Measurements from ENCODE around the gene SYNPO2. TPM values are rescaled to one million over a fixed set of nuclear protein-coding genes. Genes with fewer than 3 reads are reported as not detected.

Gene SYNPO2
- total and polyA plus RNA-seq, 2 donors (not counting 1 experiment from before 2014, with no cell fraction given), result 0.03 to 0.20 TPM

DNA sequence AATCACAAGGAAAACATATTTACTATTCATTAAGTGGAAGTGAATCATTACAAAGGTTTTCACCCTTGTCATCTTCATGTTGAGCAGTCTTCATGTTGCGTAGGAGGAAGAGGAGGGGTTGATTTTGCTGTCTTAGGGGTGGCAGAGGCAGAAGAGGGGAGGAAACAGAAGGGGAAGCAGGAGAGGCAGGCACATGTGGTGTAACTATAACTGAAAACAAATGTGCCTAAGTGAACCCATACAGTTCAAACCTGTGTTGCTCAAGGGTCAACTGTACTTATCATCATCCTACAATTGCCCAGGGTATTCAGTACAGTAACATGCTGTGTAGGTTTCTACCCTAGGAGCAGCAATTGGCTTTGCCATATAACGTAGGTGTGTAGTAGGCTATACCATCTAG lies 47.2 kb downstream of the SYNPO2 start:
- Histone ChIP-seq H3K79me2 (ENCODE audit: control insufficient read depth, insufficient read depth, low read length) (no peaks in the 10 kb centered on the region), H3K9me3 (ENCODE audit: control extremely low read depth in 1 of 3, control insufficient read depth in 2 of 3, insufficient read depth in 1 of 3, low read length in 2 of 3) (no peaks in the 10 kb centered on the region), H3K27ac (ENCODE audit: low read length in 2 of 2) (no peak overlapping the region), H3K4me2 (replicated peaks; ENCODE audit: low read depth, low read length, poor library complexity, severe bottlenecking) (no peak overlapping the region), H3K4me1 (ENCODE audit: control insufficient read depth in 2 of 2, insufficient read depth in 2 of 2, low read length in 2 of 2) (no peaks in the 10 kb centered on the region), H3K27me3 (replicated peaks in 1 of 4; ENCODE audit: control extremely low read depth in 1 of 4, control insufficient read depth in 3 of 4, insufficient read depth in 4 of 4, low read length in 3 of 4) (peaks cover 0 to 4% (median 2%) of the 10 kb centered on the region in 4 experiments), H3K4me3 (ENCODE audit: control extremely low read depth in 1 of 5, extremely low read depth in 1 of 5, insufficient read depth in 1 of 5, low read depth in 2 of 5, low read length in 4 of 5) (no peak overlapping the region), H3K9ac (ENCODE audit: low read length) (no peak overlapping the region), H3K36me3 (replicated peaks in 1 of 2; ENCODE audit: control extremely low read depth in 1 of 2, control insufficient read depth in 1 of 2, extremely low read depth in 1 of 2, insufficient read depth in 2 of 2, low read length in 1 of 2) (no peaks in the 10 kb centered on the region), H4K20me1 (ENCODE audit: control insufficient read depth, insufficient read depth, low read length, poor library complexity, severe bottlenecking) (no peaks in the 10 kb centered on the region), H2AFZ (ENCODE audit: insufficient read depth, low read depth, low read length, poor library complexity, severe bottlenecking) (no peak overlapping the region)
- H3K27me3 Mint-ChIP-seq, result peaks cover 6% of the 10 kb centered on the region
- ATAC-seq (ENCODE audit: low read depth) (no peak), DNase-seq (no peak)
- H3K4me1 Mint-ChIP-seq, result no peaks in the 10 kb centered on the region
- CTCF ChIA-PET, result no interaction called here
- H3K4me3 Mint-ChIP-seq, result no peak overlapping the region
- no peaks in the 10 kb centered on the region for H3K9me3 Mint-ChIP-seq (ENCODE audit: insufficient read depth)
- no peak for TF ChIP-seq EZH2 (IDR thresholded peaks at IDR 0.05; ENCODE audit: borderline replicate concordance, insufficient read depth, low read depth, low read length, poor library complexity, severe bottlenecking)
- no peak for TF ChIP-seq CTCF (IDR thresholded peaks at IDR 0.05)
- intact Hi-C loops (cut with micrococcal nuclease), result no loop called here
- POLR2A ChIA-PET, result no interaction called here
- no peak overlapping the region for H3K27ac Mint-ChIP-seq
- WGBS (ENCODE audit: insufficient coverage), result 80% methylated on average over 1 of the region's 2 CpGs

DNA sequence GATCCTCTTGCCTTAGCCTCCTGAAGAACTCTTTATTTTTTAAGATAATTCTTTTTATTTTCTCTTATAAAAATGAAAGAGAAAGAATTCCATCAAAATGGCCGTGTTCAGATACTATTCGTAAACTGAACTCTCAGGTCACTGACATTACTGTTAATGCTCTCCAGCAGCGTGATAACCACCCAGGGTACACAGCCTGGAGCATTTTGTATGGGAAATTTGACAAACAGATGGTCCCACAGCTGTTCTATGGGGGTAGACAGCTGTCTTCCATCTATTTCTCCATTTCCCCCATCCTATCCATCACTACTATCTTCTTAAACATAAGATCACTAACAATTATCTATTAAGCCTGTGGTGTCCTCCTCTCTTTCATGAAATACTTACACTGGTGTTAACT lies 47.8 kb downstream of the SYNPO2 start:
- ATAC-seq (ENCODE audit: low read depth), result no peak
- H3K27ac ChIP-seq (ENCODE audit: low read length in 2 of 2), result no peak overlapping the region
- no peaks in the 10 kb centered on the region for H3K36me3 ChIP-seq (replicated peaks in 1 of 2; ENCODE audit: control extremely low read depth in 1 of 2, control insufficient read depth in 1 of 2, extremely low read depth in 1 of 2, insufficient read depth in 2 of 2, low read length in 1 of 2)
- H3K4me2 ChIP-seq (replicated peaks; ENCODE audit: low read depth, low read length, poor library complexity, severe bottlenecking), result no peak overlapping the region
- H4K20me1 ChIP-seq (ENCODE audit: control insufficient read depth, insufficient read depth, low read length, poor library complexity, severe bottlenecking), result no peaks in the 10 kb centered on the region
- H3K4me1 ChIP-seq (ENCODE audit: control insufficient read depth in 2 of 2, insufficient read depth in 2 of 2, low read length in 2 of 2), result no peaks in the 10 kb centered on the region
- Mint-ChIP-seq H3K4me1 (no peaks in the 10 kb centered on the region), H3K27ac (no peak overlapping the region), H3K4me3 (no peak overlapping the region), H3K27me3 (peaks cover 12% of the 10 kb centered on the region), H3K9me3 (ENCODE audit: insufficient read depth) (no peaks in the 10 kb centered on the region)
- no peaks in the 10 kb centered on the region for H3K9me3 ChIP-seq (ENCODE audit: control extremely low read depth in 1 of 3, control insufficient read depth in 2 of 3, insufficient read depth in 1 of 3, low read length in 2 of 3)
- no peak for TF ChIP-seq EZH2 (IDR thresholded peaks at IDR 0.05; ENCODE audit: borderline replicate concordance, insufficient read depth, low read depth, low read length, poor library complexity, severe bottlenecking)
- TF ChIP-seq CTCF (IDR thresholded peaks at IDR 0.05), result no peak
- H3K9ac ChIP-seq (ENCODE audit: low read length), result no peak overlapping the region
- no peak overlapping the region for H2AFZ ChIP-seq (ENCODE audit: insufficient read depth, low read depth, low read length, poor library complexity, severe bottlenecking)
- no peak for DNase-seq
- ChIA-PET CTCF (no interaction called here), POLR2A (no interaction called here)
- intact Hi-C loops (cut with micrococcal nuclease), result no loop called here
- 80% methylated on average over 1 of the region's 3 CpGs for WGBS (ENCODE audit: insufficient coverage)
- H3K27me3 ChIP-seq (replicated peaks in 1 of 4; ENCODE audit: control extremely low read depth in 1 of 4, control insufficient read depth in 3 of 4, insufficient read depth in 4 of 4, low read length in 3 of 4), result peaks cover 0 to 6% (median 3%) of the 10 kb centered on the region in 4 experiments
- no peaks in the 10 kb centered on the region for H3K79me2 ChIP-seq (ENCODE audit: control insufficient read depth, insufficient read depth, low read length)
- no peak overlapping the region for H3K4me3 ChIP-seq (ENCODE audit: control extremely low read depth in 1 of 5, extremely low read depth in 1 of 5, insufficient read depth in 1 of 5, low read depth in 2 of 5, low read length in 4 of 5)

Measured in B cell (primary cell).